ENCODE data around the gene APOD.
"Not testable (repeated sequence)": the region's sequence is repeated elsewhere in the genome, so short reads cannot be mapped to it uniquely, and the experiment has no call there.

Gene APOD

DNA sequence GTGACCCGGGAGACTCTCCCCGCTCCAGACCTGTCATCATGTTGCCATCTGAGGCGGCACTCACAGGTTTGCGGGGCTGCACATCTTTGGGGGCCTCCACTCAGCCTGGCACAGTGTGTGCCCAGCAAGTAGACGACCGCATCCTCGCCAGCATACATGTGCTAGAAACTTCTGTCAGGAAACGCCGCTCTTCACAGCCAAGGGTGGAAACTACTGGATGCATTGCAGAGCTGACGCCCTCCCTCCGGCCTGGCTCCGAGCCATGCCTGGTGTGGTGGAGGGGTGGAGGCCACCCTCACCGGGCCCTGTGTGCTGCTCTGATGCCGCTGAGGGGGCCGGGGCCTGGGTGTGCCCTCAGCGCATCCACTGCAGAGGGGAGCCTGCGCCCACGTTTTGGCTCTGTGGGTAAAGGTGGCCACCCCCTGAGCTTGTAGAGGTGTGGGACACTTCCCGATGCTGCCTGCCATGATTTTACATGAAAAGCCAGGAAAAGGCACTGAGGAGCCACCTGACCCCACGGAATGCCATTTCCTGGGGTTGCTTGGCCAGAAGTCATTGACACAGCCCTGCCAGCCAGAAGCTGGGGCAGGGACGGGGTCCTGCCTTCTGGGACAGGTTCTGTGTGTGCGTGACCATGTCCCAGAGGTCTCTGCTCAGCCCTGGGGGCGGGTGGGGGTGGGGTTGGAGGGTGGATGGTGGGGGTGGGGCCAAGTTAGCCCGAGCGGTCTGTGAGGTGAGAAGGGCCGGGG lies 39.7 kb upstream of the APOD start:
- H3K36me3 ChIP-seq (ENCODE audit: control insufficient read depth, insufficient read depth, low read length); H3K27ac ChIP-seq (ENCODE audit: low read depth, low read length): not testable (repeated sequence)

DNA sequence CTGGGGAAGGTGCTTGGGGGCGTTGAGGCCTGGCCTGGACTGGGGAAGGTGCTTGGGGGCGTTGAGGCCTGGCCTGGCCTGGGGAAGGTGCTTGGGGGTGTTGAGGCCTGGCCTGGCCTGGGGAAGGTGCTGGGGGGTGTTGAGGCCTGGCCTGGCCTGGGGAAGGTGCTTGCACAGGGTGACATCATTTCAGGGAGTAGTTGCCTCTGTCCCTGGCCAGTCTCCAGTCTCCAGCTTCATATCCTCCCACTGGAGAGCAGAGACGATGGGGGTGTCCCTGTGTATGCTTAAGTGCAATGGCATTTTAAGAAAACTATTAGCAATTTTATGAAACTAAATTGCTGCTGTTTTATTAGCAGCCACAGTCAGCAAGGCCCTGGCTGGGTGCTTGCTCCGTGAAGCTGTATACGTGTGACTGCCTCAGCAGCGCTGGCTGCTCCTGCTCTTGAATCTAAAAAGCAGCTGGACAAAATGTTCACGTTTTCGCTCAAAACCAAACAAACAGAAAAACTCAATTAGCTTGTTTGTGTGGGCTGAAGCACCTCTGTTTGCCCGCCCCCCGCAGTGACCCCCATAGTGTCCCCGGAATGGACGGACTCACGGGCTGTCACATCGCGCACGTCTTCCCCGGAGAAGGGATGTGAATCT lies 38.9 kb upstream of the APOD start:
- H3K9ac ChIP-seq (ENCODE audit: low read length); H3K27me3 ChIP-seq (ENCODE audit: control insufficient read depth, insufficient read depth, low read length); H3K36me3 ChIP-seq (ENCODE audit: control insufficient read depth, insufficient read depth, low read length); H3K4me3 ChIP-seq (ENCODE audit: low read length); H3K4me1 ChIP-seq (ENCODE audit: control insufficient read depth, insufficient read depth, low read length); H3K27ac ChIP-seq (ENCODE audit: low read depth, low read length): not testable (repeated sequence)

More for the DNA sequence above, 39.7 kb upstream of the APOD start:
- not testable (repeated sequence) for H3K4me3 ChIP-seq (ENCODE audit: low read length); H3K27me3 ChIP-seq (ENCODE audit: control insufficient read depth, insufficient read depth, low read length); H3K4me1 ChIP-seq (ENCODE audit: control insufficient read depth, insufficient read depth, low read length); H3K9ac ChIP-seq (ENCODE audit: low read length)

DNA sequence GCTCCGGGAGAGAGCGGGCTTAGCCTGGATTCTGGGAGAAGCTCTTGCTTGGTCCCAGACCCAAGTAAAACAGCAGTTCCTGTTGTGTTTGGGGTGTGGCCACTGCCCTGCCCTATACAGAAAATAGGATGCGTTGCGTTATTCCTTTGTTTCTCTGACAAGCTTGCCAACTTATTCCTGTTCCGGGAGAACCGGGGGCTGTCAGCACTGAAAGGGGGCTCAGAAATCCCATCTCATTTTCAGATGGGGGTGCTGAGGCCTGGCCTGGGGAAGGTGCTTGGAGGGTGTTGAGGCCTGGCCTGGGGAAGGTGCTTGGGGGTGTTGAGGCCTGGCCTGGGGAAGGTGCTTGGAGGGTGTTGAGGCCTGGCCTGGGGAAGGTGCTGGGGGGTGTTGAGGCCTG lies 38.3 kb upstream of the APOD start:
- not testable (repeated sequence) for H3K4me1 ChIP-seq (ENCODE audit: control insufficient read depth, insufficient read depth, low read length); H3K4me3 ChIP-seq (ENCODE audit: low read length); H3K27ac ChIP-seq (ENCODE audit: low read depth, low read length); H3K36me3 ChIP-seq (ENCODE audit: control insufficient read depth, insufficient read depth, low read length); H3K9ac ChIP-seq (ENCODE audit: low read length); H3K27me3 ChIP-seq (ENCODE audit: control insufficient read depth, insufficient read depth, low read length)

DNA sequence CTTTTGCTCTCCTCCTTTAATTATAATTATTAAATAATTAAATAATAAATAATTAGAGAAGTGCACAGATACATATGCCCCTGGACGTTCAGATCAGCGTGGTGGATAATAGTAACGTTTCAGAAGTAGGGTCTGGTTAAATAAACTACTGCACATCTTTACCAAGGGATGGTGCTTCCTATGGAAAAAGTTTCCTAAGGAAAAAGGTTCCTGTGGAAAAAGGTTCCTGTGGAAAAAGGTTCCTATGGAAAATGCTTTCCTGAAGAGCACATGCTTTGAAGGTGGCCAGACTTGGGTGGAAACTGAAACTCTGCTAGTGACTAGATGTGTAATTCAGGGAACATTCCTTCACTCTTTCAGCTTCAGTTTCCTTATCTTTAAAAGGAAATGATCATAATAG lies 37.4 kb upstream of the APOD start:
- not testable (repeated sequence) for H3K9ac ChIP-seq (ENCODE audit: low read length); H3K27ac ChIP-seq (ENCODE audit: low read depth, low read length); H3K4me1 ChIP-seq (ENCODE audit: control insufficient read depth, insufficient read depth, low read length); H3K27me3 ChIP-seq (ENCODE audit: control insufficient read depth, insufficient read depth, low read length); H3K4me3 ChIP-seq (ENCODE audit: low read length); H3K36me3 ChIP-seq (ENCODE audit: control insufficient read depth, insufficient read depth, low read length)

DNA sequence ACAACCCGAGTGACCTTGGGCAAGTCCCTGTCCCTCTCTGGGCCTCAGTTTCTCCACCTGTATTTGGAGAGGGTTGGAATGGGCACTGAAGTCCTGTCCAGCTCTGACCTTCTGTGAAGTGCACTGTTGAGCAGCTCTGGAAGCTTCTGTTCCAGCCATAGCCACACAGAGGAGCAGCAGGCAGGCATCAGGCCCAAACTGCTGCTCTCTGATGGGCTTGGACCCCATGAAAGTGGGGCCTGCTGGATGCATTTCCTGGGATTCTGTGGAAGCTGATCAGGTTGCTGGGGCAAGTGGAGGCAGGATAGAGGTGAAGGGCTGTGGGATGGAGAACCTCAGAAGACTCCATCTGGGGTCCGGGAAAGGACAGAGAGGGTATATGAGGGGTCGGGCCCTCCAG lies 36.7 kb upstream of the APOD start:
- not testable (repeated sequence) for H3K27me3 ChIP-seq (ENCODE audit: control insufficient read depth, insufficient read depth, low read length); H3K9ac ChIP-seq (ENCODE audit: low read length); H3K4me1 ChIP-seq (ENCODE audit: control insufficient read depth, insufficient read depth, low read length); H3K36me3 ChIP-seq (ENCODE audit: control insufficient read depth, insufficient read depth, low read length); H3K27ac ChIP-seq (ENCODE audit: low read depth, low read length); H3K4me3 ChIP-seq (ENCODE audit: low read length)

DNA sequence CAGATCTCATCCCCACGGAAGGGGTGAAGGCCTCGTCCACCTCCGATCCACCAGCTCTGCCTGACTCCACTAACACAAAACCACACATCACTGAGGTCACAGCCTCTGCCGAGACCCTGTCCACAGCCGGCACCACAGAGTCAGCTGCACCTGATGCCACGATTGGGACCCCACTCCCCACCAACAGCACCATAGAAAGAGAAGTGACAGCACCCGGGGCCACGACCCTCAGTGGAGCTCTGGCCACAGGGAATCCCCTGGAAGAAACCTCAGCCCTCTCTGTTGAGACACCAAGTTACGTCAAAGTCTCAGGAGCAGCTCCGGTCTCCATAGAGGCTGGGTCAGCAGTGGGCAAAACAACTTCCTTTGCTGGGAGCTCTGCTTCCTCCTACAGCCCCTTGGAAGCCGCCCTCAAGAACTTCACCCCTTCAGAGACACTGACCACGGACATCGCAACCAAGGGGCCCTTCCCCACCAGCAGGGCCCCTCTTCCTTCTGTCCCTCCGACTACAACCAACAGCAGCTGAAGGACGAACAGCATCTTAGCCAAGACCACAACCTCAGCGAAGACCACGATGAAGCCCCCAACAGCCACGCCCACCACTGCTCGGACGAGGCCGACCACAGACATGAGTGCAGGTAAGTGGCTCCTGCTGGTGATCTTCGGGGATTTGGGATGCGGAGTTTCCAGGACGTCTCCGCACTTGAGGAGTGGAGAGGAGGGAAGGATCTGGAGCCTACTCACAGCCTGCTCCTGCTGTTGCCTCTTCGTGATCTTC lies 36.0 kb upstream of the APOD start:
- not testable (repeated sequence) for H3K4me1 ChIP-seq (ENCODE audit: control insufficient read depth, insufficient read depth, low read length); H3K27me3 ChIP-seq (ENCODE audit: control insufficient read depth, insufficient read depth, low read length); H3K9ac ChIP-seq (ENCODE audit: low read length); H3K4me3 ChIP-seq (ENCODE audit: low read length); H3K36me3 ChIP-seq (ENCODE audit: control insufficient read depth, insufficient read depth, low read length); H3K27ac ChIP-seq (ENCODE audit: low read depth, low read length)

DNA sequence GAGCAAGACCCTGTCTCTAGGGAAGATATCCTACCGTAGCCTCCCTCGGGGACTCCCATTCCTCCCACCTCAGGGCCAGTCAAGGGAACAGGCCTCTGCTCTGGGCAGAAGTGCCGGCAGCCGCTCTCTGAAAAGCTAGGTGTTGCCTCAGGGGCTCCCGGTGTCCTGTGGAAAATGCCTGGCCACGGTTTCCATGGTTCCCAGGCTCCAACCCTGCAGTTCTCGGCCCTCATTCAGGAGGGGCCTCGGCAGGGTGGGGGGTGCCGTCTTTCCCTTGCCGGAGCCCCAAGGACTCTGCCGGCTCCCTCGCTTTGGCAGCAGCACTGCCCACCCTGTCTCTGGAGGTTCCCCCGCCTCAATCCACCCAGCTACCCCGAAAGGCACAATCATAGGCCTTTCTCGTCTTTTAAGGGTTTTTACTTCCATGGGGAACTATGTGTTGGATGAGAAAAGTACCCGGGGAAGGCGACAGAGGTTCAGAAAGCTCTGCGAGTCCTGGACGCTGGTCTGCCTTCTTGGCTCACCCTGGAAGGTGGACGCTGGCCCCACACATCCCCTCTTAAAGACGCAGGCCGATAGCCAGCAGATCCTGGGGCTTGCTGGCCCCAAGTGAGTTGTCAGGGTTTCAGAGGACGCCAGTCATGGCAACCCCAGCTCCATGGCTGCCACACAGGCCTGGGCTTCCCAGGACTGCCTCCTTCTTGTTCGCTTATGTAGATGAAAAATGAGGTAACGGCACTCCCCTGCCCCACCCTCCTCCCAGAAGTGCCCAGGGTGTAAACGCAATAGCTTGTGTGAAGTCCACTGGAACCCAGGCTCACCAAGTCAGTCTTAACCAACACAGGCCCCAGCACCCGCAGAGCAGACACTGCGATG lies 34.3 kb upstream of the APOD start:
- not testable (repeated sequence) for H3K4me3 ChIP-seq (ENCODE audit: low read length); H3K27ac ChIP-seq (ENCODE audit: low read depth, low read length); H3K36me3 ChIP-seq (ENCODE audit: control insufficient read depth, insufficient read depth, low read length); H3K27me3 ChIP-seq (ENCODE audit: control insufficient read depth, insufficient read depth, low read length); H3K4me1 ChIP-seq (ENCODE audit: control insufficient read depth, insufficient read depth, low read length); H3K9ac ChIP-seq (ENCODE audit: low read length)

DNA sequence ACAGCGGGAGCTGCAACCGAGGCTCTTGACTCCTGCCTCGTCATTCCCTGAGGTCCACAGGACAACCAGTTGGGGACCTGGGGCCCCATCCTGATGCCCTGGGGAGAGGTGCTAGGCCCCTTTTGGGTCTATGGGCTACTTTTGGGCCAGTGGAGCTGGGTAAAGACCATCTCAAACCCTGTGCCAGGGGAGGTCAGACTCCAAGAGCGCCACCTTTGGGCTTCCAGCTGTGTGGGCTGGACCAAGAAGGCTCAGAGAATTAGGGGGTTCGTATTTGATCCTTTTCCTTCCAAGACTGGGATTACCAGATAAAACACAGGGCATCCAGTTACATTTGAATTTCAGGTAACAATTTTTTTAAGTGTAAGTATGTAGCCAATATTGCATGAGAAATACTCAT lies 33.4 kb upstream of the APOD start:
- H3K27ac ChIP-seq (ENCODE audit: low read depth, low read length); H3K27me3 ChIP-seq (ENCODE audit: control insufficient read depth, insufficient read depth, low read length); H3K36me3 ChIP-seq (ENCODE audit: control insufficient read depth, insufficient read depth, low read length): not testable (repeated sequence)

DNA sequence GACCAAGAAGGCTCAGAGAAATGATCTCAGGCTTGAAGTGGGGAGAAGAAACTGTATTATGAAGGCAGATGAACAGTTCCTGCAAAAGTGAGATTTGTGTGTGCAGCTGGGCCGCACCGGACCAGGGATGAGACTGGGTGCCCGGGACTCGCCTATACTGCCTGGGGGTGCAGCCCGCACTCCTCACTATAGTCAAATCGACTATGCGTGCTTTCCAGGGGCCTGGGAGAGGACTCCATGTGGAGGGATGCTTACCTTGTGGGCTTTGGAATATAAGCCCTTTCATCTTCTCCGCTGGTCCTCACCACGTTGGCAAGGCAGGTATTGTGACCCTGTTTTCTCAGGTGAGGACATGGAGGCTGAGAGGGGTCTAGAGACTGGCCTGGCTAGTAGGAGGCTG lies 32.9 kb upstream of the APOD start:
- no peaks in the 10 kb centered on the region for H3K36me3 ChIP-seq (ENCODE audit: control insufficient read depth, insufficient read depth, low read length)
- H3K4me3 ChIP-seq (ENCODE audit: low read length) = no peak overlapping the region
- H3K9ac ChIP-seq (ENCODE audit: low read length) = no peak overlapping the region
- no peaks in the 10 kb centered on the region for H3K4me1 ChIP-seq (ENCODE audit: control insufficient read depth, insufficient read depth, low read length)
- no peaks in the 10 kb centered on the region for H3K27me3 ChIP-seq (ENCODE audit: control insufficient read depth, insufficient read depth, low read length)
- H3K27ac ChIP-seq (ENCODE audit: low read depth, low read length) = no peak overlapping the region

More for the DNA sequence above, 33.4 kb upstream of the APOD start:
- not testable (repeated sequence) for H3K4me1 ChIP-seq (ENCODE audit: control insufficient read depth, insufficient read depth, low read length); H3K9ac ChIP-seq (ENCODE audit: low read length); H3K4me3 ChIP-seq (ENCODE audit: low read length)

DNA sequence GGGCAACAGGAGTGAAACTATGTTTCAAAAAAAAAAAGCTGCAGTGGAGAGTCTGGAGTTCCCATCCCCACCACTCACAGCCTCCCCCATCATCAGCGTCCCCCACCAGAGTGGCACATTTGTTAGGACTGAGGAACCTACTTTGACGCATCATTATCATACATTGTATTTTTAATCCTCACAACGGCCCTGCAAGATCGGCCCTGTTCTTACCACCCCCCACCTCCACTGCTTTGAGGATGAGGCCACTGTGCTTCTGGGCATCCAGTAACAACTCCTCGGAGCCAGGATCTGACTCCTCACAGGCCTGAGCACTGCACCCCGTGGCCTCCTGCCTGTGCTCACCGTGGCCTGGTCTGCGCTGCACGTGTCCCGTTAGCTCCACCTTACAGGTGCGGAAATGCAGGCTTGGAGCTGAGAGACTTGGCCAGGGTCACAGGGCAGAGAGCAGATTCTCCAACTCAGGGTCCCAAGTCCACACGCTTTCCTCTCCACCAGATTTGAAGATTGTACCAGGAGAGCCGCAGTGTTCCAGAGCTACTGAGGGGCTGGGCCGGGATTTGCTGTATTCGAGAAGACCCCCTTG lies 32.3 kb upstream of the APOD start:
- not testable (repeated sequence) for H3K36me3 ChIP-seq (ENCODE audit: control insufficient read depth, insufficient read depth, low read length); H3K27me3 ChIP-seq (ENCODE audit: control insufficient read depth, insufficient read depth, low read length); H3K4me3 ChIP-seq (ENCODE audit: low read length); H3K4me1 ChIP-seq (ENCODE audit: control insufficient read depth, insufficient read depth, low read length); H3K27ac ChIP-seq (ENCODE audit: low read depth, low read length); H3K9ac ChIP-seq (ENCODE audit: low read length)

DNA sequence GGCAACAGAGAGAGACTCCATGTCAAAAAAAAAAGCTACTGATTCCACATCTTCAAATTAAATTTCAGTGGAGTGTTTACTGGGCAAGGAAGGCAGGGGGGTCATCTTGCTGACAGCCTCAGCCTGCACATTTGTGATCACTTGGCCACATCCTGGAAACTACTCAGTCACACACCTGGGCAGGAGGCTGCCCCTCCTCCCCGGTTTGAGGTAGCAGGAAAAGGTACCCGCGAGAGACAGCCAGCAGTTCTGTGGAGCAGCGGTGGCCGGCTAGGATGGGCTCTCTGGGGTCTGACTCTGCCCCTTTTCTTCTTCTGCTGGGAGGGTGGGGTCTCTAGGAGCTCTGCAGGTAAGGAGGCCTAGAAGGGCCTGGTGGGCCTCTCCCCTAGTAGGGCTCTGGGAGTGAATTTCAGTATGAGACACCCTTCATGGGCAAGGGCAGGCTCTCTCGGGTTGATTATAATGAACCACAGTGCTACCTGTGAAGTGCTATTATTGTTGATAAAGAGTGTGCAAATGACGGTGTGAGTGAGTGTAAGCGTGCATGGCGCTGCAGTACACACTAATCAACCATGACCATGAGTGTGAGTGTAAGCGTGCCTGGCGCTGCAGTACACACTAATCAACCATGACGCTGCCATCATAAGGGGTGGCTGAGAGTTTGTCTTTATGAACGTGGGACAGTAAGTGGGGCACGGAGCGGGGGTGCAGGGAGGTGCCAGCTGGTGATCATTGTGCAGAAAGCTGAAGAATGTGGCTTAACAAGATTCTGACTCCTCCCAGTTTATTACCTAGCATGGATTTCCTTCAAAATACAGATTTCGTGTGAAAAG lies 31.1 kb upstream of the APOD start:
- not testable (repeated sequence) for H3K36me3 ChIP-seq (ENCODE audit: control insufficient read depth, insufficient read depth, low read length); H3K27me3 ChIP-seq (ENCODE audit: control insufficient read depth, insufficient read depth, low read length); H3K4me3 ChIP-seq (ENCODE audit: low read length); H3K4me1 ChIP-seq (ENCODE audit: control insufficient read depth, insufficient read depth, low read length); H3K27ac ChIP-seq (ENCODE audit: low read depth, low read length); H3K9ac ChIP-seq (ENCODE audit: low read length)

Measured in rectal smooth muscle tissue (tissue), 1 donor.